NB4 (cell line): ENCODE results near the gene BACE2.
A peak's percentile ranks its signal among the peaks of the same experiment; 100 is the strongest.

ENCODE experiments used
- DNase-seq: peaks from one replicate; pipeline ENCODE4 v3.0.0; 2010; ENCODE audit warnings: low read depth
- H3K4me3 ChIP-seq: one replicate; pipeline ENCODE4 v1.5.1; 2011; ENCODE audit warnings: mild to moderate bottlenecking, low read depth, low read length, moderate library complexity
- CTCF ChIP-seq: IDR thresholded peaks from one replicate; pipeline ENCODE4 v1.5.1; 2012; ENCODE audit warnings: low read depth, low read length
- MYC ChIP-seq: IDR thresholded peaks from 2 replicates; pipeline ENCODE4 v1.6.1; 2011; ENCODE audit warnings: low read depth, low read length
- POLR2A ChIP-seq: IDR thresholded peaks from 2 replicates; pipeline ENCODE4 v1.6.1; 2011; ENCODE audit warnings: mild to moderate bottlenecking; ENCODE audit not compliant: insufficient read length; ENCODE audit errors: extremely low read depth
- TF ChIP-seq, protein P1 (sequence below): IDR thresholded peaks from 2 replicates; pipeline ENCODE4 v1.6.1; 2011; ENCODE audit warnings: low read depth, low read length

Gene BACE2

GRCh38 chr21:41321211-41321907 is 153.4 kb downstream of the BACE2 start:
- TF ChIP-seq MYC (no peak), CTCF (no peak), POLR2A (no peak)
- TF ChIP-seq, protein P1, sequence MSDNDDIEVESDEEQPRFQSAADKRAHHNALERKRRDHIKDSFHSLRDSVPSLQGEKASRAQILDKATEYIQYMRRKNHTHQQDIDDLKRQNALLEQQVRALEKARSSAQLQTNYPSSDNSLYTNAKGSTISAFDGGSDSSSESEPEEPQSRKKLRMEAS: no peak
- no peak for DNase-seq
- H3K4me3 ChIP-seq: no peak overlapping the region

- DNase-seq: no peak
- no peak for TF ChIP-seq CTCF
- no peak for TF ChIP-seq MYC
- TF ChIP-seq, protein P1: no peak
- TF ChIP-seq POLR2A: no peak
- no peak overlapping the region for H3K4me3 ChIP-seq
These were observed 154.0 kb downstream of the BACE2 start for GRCh38 chr21:41321908-41322495.

DNA sequence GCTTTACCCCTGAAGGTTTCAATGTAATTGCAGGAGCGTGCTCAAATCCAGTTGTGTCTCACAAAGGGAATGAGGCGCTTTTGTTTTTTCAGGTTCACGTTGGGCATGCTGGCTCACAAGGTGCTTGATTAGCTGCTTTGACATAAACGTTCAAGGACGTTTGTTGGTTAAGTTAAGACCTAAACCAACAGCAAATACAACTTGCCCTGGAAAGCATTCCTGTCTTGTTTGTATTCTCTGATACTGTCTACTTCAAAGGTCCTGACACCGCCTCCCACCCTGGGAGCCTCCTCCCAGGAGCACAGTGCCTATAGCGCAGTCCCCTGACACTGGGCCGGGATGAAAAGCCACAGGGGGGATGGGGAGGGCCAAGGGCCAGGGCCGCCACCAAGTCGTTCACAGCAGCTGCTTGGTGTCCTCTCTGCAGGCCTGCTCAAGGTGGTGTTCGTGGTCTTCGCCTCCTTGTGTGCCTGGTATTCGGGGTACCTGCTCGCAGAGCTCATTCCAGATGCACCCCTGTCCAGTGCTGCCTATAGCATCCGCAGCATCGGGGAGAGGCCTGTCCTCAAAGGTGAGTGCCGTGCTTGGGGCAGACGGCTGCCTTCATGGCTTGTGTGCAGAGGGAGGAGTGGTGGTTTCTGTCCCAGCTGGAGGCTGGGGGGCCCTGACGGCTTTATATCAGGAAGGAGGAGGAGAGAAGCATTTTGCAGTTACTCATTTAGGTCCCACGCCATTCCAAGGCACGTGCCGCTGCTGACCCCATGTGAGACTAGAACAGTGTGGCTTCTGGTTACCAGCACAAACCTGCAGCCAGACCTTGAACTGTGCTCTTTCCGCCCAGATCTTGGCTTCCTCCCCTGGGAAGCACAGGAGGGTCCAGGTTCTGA is 154.8 kb downstream of the BACE2 start:
- H3K4me3 ChIP-seq: no peak overlapping the region
- no peak for DNase-seq
- TF ChIP-seq POLR2A (no peak), CTCF (no peak), MYC (no peak)
- TF ChIP-seq, protein P1: no peak

DNA sequence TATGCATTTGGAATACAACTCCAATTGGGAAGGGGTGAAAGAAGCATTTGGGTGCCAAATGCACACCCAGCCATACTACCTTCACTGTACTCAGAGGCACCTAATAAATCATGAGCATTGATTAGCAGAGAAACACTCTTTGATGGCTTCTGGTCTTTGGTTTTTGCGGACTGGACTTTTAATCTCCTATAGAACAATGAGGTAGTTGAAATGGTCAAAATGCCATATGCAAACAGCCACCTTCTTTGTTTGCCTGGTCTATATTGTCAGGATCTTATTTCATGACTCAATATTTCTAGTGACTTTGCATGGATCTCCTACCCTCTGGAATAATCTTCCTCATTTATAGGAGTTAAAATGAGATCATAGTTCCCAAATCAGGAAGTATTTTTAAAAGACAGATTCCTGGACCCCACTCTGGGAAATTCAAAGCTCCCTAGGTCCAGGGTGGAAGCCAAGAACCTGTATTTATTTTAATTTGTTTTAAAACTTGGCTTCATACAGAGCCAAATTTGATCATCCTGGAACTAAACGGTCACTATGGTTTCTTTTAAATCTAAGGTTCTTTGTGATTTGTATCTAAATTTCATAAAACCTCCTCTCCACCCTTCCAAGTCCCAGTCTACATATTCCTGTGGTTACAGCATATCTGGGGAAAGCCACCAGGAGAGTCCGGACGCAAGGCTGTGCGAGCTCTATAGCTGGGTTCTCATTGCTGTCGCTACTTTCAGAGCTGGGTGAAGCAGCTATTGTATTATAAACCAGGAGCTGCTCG is 157.4 kb downstream of the BACE2 start:
- no peak overlapping the region for H3K4me3 ChIP-seq
- no peak for DNase-seq
- TF ChIP-seq MYC: no peak
- TF ChIP-seq CTCF: no peak
- TF ChIP-seq, protein P1: no peak

GRCh38 chr21:41326414-41327080 is 158.6 kb downstream of the BACE2 start:
- peak; percentile 12 for DNase-seq
- TF ChIP-seq CTCF: no peak
- no peak for TF ChIP-seq POLR2A
- TF ChIP-seq, protein P1: no peak
- no peak for TF ChIP-seq MYC
- no peak overlapping the region for H3K4me3 ChIP-seq
